ENCODE measurements around the gene PLA2G2D.

PLA2G2D gene

DNA sequence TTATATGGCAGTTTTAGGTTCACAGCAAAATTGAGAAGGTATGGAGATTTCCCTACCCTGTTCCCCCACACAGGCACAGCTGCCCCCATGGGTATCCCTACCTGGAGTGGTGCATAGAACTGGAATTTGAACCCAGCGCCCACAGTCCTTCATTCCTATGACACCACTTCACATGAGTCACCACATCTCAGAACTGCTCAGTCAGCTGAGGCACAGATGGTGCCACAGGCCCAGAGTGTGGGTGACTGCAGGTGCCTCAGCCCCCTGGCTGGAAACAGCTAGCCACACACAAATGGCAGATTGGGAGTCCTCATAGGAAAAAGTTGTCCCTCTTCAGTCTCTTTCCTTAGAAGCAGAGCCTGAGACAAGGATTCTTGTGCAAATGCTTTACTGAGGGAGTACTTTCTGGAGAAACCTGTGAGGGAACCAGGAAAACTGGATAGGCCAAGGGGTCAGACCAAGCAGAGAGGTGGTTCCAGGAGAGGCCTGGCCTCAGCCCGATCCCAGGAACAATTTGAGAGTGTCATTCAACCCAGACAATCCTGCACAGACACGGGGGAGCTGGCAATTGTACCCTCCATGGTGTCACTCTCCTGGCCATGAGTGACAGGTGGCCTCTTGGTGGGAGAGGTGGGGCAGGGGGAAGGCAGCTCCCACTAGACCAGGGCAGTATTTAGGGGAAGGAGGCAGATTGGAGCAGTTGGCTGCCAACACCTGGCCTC lies 6.9 kb downstream of the PLA2G2D start:
- no peak for DNase-seq

DNA sequence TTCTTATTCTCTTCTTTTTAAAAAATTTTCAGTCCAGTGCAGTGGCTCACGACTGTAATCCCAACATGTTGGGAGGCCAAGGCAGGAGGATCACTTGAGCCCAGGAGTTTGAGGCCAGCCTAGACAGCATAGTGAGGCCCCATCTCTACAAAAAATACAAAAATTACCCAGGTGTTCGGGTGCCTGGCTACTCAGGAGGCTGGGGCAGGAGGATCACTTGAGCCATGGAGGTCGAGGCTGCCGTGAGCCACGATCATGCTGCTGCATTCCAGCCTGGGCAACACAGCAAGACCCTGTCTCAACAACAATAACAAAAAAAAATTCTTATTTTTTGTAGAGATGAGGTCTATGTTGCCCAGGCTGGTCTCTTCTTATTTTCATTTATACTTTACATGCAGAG lies 7.9 kb downstream of the PLA2G2D start:
- DNase-seq, result no peak

DNA sequence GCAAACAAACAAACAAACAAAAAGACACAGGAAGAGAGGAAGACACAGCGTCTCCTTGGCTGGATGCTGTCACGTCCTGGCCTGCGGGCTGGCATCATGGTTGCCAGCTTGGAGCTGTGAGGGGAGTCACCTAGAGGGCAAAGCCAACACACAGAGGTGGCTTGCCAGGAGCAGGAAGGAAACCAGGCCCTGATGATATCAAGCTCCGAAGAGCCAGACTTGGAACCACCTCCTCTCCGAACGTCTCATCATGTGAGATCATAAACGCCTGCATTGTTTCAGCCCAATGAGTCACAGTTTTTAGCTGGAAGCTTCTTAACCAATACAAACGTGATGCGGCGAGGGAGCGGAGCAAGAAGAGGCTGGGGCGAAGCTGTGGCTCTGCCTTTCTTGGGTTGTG lies 8.7 kb downstream of the PLA2G2D start:
- no peak for DNase-seq

DNA sequence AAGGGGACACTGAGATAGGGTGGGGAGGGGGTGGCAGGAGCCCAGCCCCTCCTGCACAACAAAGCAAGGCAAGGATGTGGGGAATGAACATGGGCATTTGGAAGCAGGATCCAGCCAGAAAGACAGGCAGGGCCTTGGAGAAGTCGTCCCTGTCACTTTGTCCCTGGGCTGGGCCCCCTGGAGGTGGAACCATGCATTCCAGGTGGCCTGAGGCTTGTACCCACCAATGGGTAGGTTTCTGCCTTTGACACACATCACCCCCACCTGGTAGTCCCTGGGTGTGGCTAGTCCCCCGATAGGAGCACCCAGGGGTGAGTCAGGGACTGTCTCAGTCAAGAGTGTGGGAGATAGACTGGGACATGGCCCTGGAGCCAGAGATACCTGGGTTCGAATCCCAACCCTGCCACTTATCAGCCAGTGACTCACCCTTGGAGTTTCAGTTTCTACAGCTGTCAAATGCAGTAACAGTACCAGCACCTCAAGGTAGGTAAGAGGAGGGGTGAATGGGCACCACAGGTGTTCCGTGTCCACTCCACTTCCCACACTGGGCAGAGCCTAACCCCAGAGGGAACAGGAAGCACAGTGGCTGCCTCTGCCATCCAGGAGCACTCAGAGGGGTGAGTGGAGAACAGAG lies 10.0 kb downstream of the PLA2G2D start:
- DNase-seq, result no peak

DNA sequence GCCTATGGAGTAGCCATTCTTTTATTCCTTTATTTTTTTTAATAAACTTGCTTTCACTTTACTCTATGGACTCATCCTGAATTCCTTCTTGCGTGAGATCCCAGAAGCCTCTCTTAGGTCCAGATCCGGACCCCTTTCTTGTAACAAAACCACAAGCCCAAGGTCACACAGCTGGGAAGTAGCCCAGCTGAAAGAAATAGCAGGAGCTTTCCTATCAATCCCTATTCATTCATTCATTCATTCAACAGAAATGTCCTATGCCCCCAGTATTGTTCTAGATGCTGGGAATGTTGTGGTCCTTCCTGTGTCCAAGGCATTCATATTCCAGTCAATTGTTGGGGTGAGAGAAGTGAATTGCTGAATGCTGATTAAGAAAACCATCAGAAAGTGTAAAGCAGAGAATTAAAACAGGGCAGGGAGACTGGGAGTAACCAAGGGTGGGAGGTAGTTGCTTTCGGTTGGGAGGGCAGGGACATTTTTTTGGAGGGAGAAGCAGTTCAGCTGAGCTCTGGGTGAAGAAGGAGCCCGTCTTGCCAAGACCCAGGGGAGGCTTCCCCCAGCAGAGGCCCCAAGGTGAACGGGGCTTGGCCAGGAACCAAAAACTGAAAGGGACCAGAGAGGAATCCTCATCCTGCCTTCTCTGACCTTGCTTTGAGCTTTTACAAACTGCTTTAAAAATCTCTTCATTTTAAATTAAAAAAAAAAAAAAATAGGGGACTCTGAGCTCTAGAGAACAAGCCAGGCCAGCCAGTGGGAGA lies 10.8 kb downstream of the PLA2G2D start:
- DNase-seq, result no peak

DNA sequence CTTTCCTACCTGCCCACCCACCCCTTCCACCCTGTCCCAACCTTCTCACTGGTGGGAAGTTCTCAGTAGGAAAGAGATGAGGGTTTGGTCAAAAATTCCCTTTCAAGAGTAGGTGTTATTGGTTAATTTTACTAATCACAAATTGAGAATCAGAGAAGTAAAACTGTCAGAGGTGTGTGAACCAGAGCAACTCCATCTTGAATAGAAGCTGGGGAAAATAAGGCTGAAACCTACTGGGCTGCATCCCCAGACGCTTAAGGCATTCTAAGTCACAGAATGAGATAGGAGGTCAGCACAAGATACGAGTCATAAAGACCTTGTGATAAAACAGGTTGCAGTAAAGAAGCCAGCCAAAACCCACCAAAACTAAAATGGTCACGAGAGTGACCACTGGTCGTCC lies 11.5 kb downstream of the PLA2G2D start:
- DNase-seq, result no peak

DNA sequence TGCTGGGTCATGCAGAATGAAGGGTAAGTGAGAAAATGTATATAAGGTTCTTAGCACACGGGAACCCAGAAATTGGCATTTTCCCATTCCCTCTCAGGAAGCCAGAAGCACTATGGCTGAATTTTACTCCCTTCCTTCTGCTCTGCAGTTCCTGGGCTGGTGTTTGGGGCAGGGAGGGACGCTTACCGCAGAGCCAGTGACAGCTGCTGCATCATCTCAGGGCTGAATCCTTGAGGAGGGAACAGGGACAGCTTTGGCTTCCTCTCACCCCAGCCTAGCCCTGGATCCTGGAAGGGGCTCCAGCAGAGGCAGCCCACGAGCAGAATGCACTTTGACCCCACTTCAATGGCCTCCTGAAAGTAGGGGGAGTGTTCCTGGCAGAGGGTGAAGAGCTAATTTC lies 12.0 kb downstream of the PLA2G2D start:
- no peak for DNase-seq

DNA sequence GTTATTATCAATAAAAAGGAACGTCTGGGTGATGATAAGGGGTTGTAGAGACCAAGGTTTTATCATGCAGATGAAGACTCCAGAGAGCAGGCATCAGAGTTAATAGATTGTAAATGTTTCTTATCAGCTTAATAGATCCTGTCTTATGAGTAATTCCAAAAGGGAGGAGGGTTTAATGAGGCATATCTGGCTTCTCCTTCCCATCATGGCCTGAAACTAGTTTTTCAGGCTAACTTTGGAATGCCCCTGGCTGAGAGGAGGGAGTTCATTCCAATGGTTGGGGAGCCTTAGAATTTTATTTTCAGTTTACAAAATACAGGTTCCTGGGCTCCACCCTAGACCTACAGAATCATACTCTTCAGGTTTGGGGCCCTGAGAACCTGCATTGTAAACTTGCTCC lies 13.5 kb downstream of the PLA2G2D start:
- DNase-seq, result no peak

DNA sequence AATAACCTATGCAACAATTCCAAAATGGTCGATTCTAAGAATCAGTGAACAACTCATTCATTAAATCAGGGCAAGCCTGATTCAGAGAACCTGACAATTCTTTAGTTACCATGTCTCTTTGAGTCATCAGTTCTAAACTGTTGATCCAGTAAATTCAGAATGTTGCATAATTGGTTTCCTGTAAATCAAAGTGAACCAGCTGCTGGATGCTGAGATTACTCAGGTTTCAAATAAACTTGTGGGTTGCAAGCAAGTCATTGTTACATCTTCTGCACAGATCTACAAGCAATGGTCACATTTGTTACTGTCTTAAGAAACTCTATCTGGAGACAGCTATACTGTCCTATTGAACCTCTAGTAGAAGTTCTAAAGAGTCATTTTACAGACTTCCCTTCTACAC lies 16.5 kb downstream of the PLA2G2D start:
- DNase-seq, result no peak

DNA sequence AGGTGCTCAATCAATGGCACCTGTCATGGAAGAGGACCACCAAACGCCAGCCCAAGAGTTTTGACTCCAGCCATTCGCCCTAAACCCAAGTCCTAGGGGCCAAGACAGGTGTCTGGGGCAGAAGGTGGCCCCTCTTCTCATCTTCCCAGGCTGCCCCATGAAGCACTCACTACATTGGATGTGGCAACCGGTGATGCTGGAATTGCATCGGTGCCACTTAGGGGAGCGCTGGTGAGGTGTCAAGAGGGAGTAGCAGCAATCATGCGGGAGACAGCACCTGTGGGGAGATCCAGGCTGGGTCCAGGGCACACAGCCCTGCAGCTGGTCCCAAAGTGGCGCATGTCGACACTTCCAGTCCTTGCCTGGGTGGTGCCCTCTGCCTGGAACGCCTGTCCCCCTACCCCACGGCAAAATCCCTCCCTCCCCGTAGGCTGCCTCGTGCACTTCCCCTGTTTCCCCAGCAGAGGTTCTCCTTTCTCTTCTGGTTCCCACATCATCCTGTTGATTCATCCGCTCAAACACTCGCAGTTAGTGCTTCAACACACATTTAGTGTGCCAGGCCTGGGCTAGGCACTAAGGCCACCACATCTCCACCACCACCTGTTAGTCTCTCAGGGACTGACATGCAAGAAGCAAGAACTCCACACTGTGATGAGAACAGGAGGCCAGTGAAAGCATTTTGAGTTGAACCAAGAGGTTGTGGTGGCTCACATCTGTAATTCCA lies 18.5 kb downstream of the PLA2G2D start:
- peak; percentile 23 for DNase-seq

DNA sequence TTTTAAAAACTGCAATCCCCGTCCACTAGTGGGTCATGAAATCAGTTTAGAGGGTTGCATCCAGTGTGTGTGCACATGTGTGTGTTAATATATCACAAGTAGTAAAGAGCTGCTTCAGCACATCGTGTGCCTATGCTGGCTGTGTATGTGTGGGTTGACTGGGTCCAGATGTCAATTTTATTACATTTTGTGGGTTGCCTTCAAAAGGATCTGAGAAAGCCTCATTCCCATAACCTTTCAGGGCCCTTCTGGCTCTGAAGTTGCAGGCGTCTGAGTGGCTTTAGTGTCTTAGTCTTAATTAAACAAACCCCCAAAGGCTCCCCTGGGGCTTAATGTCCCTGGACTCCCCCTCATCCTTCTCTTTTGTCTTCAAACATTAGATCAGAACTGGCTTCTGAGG lies 19.8 kb downstream of the PLA2G2D start:
- DNase-seq, result no peak

DNA sequence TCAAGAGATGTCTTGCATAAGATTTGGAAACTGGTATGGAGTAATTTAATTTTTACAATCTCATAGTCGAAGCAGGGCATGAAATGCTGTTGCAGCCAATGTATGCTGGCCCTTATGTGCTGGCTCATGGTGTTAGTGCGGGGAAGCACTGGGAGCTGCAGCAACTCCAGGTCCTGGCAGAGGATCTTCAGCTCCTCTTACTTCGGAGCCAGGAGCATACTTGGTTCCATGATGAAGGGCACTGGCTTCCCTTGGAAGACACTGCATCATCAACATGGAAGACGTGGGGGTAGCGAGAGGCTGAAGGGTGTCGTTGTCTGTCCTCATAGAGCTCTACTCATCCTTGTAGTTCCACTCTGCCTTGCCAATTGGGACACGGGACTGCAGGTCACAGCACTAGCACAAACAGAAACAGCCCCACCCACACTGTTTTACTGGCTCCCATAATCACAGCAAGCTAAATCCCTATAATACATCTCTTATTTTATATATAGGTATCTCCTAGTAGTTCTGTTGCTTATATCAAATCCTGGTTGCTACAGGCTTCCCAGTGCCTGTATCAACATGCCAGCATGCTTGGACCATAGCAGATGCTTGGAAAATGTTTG lies 22.4 kb downstream of the PLA2G2D start:
- no peak for DNase-seq

DNA sequence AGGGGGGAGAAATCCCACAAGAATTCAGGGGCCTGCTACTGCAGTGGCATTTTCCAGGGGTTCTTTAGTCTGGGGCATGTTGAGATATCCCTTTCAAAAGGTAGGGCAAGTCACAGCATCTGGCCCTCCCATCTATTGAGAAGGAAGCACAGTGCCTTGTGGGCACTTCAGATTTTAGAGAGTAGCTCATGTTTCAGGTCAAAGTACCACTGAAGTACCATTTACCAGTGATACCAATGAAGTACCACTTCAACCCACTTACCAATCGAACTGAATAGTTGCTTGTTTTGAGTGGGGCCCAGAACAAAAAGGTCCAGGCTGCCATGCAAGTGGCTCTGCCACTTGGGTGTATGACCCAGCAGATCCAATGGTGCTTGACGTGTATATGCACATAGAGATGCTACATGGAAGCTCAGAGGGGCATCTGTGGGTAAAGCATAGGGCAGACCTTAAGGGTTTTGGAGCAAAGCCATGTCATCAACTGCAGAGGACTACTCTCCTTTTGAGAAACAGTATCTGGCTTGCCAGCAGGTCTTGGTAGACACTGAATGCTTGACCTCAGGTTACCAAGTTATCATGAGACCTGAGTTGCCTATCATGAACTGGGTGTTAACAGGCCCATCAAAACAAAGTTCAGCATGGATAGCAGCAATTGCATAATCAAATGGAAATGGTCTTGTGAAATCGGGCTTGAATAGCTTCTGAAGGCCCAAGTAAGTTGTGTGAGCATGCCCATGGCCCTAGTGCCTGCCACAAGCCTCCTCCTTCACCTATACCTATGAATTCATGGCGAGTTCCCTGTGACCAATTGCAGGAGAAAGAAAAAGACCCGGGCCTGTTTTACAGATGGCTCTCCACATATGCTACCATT lies 23.5 kb downstream of the PLA2G2D start:
- DNase-seq, result peak; percentile 70

DNA sequence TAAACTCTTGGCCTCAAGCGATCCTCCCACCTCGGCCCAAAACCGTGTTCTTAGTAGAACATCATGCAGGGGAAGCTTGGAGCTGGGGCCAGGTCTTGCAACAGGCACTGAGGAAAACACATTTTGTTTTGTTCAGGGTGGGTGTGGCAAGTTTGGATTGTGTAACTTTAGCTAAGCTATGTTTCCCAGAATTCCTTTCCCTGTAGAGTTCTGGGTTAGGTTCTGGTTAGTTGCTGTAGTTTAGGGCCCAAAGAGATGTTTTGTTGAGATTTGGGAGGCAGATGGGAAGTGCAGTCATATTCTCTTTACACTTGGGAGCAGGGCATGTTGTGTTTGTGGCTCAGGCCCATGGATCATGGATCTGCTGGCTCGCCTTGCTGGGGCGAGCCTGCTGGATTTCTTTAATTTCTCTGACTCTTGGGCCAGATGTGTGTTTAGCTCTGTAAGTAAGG lies 25.4 kb downstream of the PLA2G2D start:
- no peak for DNase-seq

DNA sequence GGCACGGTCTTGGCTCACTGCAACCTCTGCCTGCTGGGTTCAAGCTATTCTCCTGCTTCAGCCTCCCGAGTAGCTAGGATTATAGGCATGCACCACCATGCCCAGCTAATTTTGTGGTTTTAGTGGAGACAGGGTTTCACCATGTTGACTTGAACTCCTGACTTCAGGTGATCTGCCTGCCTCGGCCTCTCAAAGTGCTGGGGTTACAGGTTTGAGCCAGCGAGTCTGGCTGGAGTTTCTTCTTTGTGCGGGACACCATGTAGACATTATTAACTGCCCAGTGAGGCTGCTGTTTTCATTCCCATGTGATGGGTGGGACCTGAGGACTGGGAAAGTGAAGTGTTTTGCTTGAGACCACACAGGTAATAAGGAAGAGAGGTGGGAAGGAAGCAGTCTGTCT lies 26.0 kb downstream of the PLA2G2D start:
- no peak for DNase-seq

DNA sequence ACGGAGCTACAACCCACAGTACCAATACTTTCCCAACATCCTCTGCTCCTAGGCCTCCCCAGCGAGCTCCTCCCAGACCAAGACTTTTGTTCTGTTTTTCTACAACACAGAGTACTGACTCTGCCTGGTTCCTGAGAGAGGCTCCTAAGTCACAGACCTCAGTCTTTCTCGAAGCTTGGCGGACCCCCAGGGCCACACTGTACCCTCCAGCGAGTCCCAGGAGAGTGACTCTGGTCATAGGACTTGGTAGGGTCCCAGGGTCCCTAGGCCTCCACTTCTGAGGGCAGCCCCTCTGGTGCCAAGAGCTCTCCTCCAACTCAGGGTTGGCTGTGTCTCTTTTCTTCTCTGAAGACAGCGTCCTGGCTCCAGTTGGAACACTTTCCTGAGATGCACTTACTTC lies 28.7 kb downstream of the PLA2G2D start:
- DNase-seq, result no peak

DNA sequence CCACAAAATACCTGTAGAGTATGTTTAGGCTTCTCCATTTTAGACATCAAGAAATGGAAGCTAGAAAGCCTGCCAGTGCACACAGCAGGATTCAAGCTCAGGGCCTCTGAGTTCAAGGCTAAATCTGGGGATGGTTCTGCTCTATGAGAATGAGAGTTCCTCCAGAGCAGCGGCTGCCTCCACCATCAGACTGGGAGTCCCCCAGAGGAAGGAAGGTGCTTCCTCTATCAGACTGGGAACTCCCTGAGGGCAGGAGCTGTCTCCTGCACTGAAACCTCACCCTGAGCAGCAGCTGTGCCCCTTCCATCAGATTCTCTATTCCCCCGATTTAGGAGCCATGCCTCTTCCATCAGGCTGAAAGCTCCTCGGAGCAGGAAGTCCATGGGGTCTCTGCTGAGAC lies 29.2 kb downstream of the PLA2G2D start:
- DNase-seq, result no peak

DNA sequence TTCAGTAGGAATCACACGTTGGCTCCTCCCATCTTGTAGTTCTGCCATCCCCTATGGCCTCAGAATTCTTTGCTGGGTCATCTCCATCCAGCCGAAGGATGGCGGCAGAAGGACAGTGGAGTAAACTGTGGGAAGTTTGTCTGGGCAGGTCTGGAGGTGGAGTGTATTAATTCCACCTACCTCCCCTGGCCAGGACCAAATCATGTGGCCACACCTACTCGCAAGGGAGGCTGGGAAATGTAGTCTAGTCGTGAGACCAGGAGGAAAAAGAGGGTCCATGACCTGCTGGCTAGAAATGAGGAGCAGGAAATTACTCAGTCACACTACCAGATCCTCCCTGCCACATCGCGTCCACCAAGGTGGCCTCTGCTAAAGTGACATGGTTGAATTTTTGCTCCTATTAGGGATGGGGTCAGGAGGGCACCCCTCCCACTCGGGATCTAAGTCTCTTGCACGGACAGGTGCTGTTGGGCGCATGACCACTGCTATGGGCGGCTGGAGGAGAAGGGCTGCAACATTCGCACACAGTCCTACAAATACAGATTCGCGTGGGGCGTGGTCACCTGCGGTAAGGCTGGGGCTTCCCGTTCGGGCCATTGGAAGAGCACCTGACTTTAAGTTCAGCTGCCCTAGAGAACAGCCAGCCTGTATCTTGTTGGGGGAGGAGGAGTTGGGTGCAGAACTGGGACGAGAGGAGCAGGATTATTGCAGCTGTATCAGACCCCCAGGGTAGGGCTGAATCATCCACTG lies 29.8 kb downstream of the PLA2G2D start:
- DNase-seq, result no peak

DNA sequence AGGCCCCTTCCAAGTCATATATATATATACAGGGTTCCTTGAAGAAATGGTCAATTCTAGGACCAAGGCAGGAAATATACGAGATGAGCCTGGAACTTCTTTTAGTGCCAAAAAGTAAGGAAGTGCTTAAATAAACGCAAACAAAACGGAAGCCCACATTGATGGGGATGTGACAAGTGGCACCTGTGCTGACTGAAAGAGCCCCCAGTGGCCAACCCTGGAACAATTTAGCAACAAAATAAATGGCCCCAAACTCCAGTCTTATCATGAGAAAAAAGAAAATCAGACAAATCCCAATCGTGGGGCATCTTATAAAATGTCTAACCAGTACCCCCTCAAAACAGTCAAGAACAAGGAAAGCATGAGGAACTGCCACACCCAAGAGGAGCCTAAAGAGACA lies 31.7 kb downstream of the PLA2G2D start:
- DNase-seq, result no peak

DNA sequence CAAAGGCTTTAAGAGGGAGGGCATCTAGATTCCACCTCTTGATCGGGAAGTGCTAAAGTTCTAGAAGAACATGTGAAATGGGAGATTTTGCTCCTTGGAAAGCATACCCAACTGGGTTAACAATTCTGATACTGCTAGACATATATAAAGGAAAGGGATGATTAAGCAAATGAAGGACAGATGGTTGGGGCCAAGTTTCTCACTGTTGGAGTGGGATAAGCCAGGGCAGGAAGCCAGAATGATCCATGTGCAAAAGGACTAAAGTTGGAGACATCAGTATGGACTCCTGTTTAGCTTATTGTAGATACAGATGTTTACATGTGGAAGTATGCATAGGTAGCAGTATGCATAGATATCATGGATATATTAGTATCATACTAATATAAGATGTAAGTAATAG lies 32.5 kb downstream of the PLA2G2D start:
- DNase-seq, result no peak
